A549 (cell line): ENCODE measurements around the gene AP3B1.

Experiments
- CEBPB ChIP-seq, 2 experiments: fragments of >200 bp in 1 of 2; sonication (Bioruptor Twin) in 1 of 2; formaldehyde crosslinking in 1 of 2; IDR thresholded peaks; 2 replicates each; pipeline ENCODE4 v1.6.1; 2012 to 2016
- CHD2 ChIP-seq: fragments of 150-350 bp; IDR thresholded peaks from 2 replicates; pipeline ENCODE4 v1.6.1; 2014; ENCODE audit warnings: low read length; ENCODE audit not compliant: partially characterized antibody
- CTCF ChIP-seq: fragments of >200 bp; sonication (Bioruptor Twin); formaldehyde crosslinking; IDR thresholded peaks from 3 replicates; pipeline ENCODE4 v1.5.1; 2016
- E2F6 ChIP-seq: IDR thresholded peaks from 2 replicates; pipeline ENCODE4 v1.6.1; 2012; ENCODE audit warnings: low read depth, borderline replicate concordance
- FOSL2 ChIP-seq, 2 experiments: fragments of 450-650 bp in 1 of 2; fragments of >200 bp in 1 of 2; sonication (Bioruptor Twin) in 1 of 2; formaldehyde crosslinking; IDR thresholded peaks; 2 replicates each; pipeline versions ENCODE4 v1.5.0 to v1.6.1; 2016 to 2020; ENCODE audit warnings: mild to moderate bottlenecking in 1 of 2, moderate library complexity in 1 of 2
- KDM1A ChIP-seq: fragments of 200-600 bp; sonication (generic); IDR thresholded peaks from 2 replicates; pipeline ENCODE4 v1.6.1; 2016; ENCODE audit warnings: low read depth, mild to moderate bottlenecking
- MYC ChIP-seq: IDR thresholded peaks from 2 replicates; pipeline ENCODE4 v1.6.1; 2012; ENCODE audit warnings: mild to moderate bottlenecking, inconsistent platforms, low read length, improper control_type of control experiment, borderline replicate concordance
- NPAS2 ChIP-seq: fragments of 250-450 bp; sonication (Bioruptor Pico); IDR thresholded peaks from 2 replicates; pipeline ENCODE4 v1.8.0; 2022; ENCODE audit warnings: mild to moderate bottlenecking, moderate library complexity, borderline replicate concordance
- POLR2A ChIP-seq: IDR thresholded peaks from 2 replicates; pipeline ENCODE4 v1.6.1; 2012; ENCODE audit warnings: mild to moderate bottlenecking, low read length
- REST ChIP-seq: fragments of 200-600 bp; sonication (generic); IDR thresholded peaks from 2 replicates; pipeline ENCODE4 v1.6.1; 2016; ENCODE audit warnings: antibody characterized with exemption, mild to moderate bottlenecking, moderate library complexity
- RFX5 ChIP-seq: fragments of 450-650 bp; IDR thresholded peaks from 2 replicates; pipeline ENCODE4 v1.7.1; 2014; ENCODE audit warnings: antibody characterized with exemption, mild to moderate bottlenecking, moderate library complexity
- SREBF2 ChIP-seq: fragments of 450-650 bp; IDR thresholded peaks from 2 replicates; pipeline ENCODE4 v1.6.1; 2014; ENCODE audit warnings: mild to moderate bottlenecking, moderate library complexity

GRCh38 chr5:77984587-77984986, 309.9 kb downstream of the AP3B1 start:
- TF ChIP-seq CTCF (no peak), RFX5 (no peak), CEBPB (IDR thresholded peaks at IDR 0.05) (no peak), REST (no peak), MYC (no peak), SREBF2 (no peak), POLR2A (no peak), E2F6 (no peak), CHD2 (no peak), KDM1A (no peak), NPAS2 (CRISPR knock-in tag) (no peak), FOSL2 (IDR thresholded peaks at IDR 0.05) (no peak), FOSL2 (CRISPR knock-in tag; IDR thresholded peaks at IDR 0.05) (no peak)
